GM18520 (cell line): Measurements from ENCODE around the gene ACAD8.
"Not testable (repeated sequence)": the region's sequence is repeated elsewhere in the genome, so short reads cannot be mapped to it uniquely, and the experiment has no call there.

Experiments used
- ATAC-seq: cut with Tn5 transposase; IDR thresholded peaks from one replicate; pipeline ENCODE4 v1.9.1; 2021; ENCODE audit not compliant: unreplicated experiment

ACAD8 gene

DNA sequence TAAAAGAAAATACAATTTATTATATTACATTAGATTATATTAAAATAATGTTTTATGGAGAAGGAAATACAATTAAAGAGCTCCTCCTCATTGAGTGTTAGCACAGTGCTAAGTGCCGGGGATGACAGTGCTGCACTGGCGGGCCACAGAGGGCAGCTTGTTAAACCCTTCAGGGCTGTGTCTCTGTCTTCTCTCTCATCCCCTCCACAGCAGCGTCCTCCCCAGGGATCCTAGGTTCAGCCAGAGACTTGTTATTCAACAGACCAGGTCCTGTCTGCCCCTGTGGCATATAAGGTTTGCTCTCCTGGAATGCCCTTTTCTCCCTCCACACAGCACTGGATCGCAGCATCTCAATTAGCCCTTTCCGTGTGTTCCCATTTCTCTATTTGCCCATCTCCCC lies 14.4 kb upstream of the ACAD8 start:
- ATAC-seq: no peak

GRCh38 chr11:134240592-134240991 lies 12.8 kb upstream of the ACAD8 start:
- no peak for ATAC-seq

DNA sequence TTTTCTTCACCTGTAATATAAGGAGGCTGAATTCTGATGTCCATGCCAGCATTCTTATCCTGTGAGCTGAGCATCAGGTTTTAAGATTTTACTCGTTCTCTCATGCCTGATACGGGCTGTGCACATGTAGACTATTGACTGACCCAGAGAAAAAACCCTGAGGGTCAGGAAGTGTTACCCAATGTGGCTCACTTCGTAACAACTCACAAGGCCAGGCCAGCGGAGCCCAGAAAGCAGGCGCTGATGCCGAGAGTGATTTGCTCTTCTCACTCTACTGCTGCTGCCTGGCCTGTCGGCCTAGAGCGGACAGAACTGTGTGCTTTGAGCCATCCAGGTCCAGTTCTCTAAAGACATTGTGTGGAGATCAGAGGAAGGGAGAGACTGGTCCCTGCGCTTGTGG lies 11.0 kb upstream of the ACAD8 start:
- no peak for ATAC-seq

GRCh38 chr11:134243913-134244312 lies 9.5 kb upstream of the ACAD8 start:
- no peak for ATAC-seq

GRCh38 chr11:134244593-134244992 lies 8.8 kb upstream of the ACAD8 start:
- no peak for ATAC-seq

DNA sequence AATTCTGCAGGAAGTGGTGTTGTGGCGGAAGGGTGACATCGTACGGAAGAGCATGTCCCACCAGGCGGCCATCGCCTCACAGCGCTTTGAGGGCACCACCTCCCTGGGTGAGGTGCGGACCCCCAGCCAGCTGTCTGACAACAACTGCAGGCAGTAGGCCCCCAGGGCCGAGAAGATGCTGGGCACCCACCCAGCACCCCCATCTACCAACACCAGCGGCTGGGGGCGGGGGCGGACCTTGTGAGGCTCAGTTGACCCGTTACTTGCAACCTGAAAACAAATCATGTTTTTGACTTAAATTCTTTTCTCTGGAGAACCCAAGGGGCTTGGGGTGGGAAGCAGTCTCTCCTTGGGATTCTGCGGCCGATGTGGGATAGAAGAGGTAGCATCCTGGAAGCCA lies 7.9 kb upstream of the ACAD8 start:
- ATAC-seq: no peak

DNA sequence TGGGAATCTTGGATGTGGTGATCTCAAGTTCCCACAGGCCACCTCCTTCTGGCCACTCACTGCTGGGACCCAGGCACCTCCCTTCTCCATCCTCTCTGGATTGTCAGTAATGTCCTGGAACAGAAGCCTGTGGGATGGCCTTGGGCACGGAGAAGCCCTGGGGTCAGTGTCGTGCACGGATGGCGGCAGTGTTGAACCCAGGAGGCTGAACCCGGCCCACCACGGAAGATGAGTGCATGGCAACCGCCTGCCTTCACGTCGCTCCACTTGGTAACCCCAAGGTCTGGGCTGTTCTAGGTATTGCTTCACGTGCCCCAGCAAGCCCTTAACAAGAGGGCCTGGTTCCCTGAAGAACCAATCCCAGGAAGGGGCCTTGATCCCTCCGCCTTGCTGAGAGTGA lies 7.3 kb upstream of the ACAD8 start:
- no peak for ATAC-seq

DNA sequence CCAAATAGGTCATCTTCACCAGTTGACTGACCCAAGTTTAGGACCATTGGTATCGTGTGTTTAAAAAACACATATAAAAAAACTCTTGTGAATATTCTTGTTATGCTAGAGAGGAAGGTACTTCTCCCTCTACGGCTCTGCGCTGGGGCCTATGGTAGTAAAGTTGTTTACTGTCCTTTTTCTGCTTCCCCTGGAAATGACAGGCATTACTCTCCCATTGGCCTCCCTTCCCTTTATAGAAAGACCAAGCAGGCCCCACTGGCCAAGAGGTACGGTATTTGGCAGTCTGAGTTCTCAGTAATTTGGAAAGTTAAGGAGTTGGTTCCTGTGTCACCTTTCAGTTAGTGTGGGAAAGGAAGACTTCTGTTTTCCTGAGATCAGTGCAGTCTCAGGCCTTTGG lies 6.7 kb upstream of the ACAD8 start:
- ATAC-seq: no peak

DNA sequence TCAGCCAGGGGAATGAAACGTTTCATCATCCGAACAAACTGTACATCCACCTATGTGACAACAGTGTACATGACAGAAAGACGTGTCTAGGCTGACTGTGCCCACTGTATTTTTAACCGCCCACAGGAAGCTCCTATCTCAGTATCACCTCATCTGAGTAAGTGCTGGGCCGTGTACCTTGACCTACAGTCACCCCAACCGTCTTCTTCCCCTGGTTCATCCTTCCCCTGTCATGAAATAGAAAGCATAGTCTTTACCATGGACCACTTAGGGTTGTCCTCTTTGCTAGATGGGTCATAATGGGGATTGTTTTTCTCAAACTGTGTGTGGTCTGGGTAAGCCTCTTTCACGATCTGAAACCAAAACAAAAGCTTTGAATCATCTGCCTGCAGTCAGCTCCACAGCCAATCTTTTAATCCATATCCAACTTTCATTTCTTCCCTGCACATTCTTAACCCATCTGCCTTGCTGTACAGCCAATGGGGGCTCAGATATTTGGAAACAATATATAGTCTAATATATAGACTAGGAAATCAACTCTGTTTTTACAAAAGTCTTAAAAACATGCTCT lies 4.4 kb upstream of the ACAD8 start:
- no peak for ATAC-seq

DNA sequence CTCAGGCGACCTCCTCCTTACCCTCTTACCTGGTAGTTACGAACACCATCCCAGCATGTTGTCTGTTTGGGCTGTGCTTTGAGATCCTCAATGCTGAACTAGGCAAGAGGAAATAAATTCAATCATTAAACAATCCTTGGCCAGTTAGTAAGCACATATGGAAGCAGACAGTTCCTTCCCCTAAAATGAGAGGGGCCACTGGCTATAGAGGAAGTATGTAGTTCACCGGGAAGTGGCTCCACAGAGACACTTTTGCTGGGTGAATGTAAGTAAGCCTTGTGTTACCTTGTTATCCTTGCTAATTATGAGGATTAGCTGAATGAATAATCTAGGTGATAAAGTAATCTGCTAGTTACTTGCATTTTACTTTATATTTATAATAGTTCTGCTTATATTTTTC lies 3.1 kb upstream of the ACAD8 start:
- no peak for ATAC-seq

- no peak for ATAC-seq
Observed at GRCh38 chr11:134250675-134251074, 2.7 kb upstream of the ACAD8 start.

GRCh38 chr11:134252346-134253187 lies 801 bp upstream of the ACAD8 start:
- no peak for ATAC-seq

- no peak for ATAC-seq
Observed at GRCh38 chr11:134254433-134255183, 1.2 kb downstream of the ACAD8 start.

GRCh38 chr11:134255184-134255561 lies 1.8 kb downstream of the ACAD8 start:
- ATAC-seq: not testable (repeated sequence)

DNA sequence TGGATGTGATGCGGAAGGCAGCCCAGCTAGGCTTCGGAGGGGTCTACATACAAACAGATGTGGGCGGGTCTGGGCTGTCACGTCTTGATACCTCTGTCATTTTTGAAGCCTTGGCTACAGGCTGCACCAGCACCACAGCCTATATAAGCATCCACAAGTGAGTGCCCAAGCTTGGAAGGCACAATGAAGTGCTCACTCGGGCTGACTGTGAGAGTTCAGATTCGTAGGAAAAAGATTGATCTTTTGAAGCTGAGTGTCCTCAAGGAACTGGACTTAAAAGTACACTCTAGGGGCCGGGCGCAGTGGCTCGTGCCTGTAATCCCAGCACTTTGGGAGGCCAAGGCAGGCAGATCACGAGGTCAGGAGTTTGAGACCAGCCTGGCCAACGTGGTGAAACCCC lies 3.7 kb downstream of the ACAD8 start:
- no peak for ATAC-seq

DNA sequence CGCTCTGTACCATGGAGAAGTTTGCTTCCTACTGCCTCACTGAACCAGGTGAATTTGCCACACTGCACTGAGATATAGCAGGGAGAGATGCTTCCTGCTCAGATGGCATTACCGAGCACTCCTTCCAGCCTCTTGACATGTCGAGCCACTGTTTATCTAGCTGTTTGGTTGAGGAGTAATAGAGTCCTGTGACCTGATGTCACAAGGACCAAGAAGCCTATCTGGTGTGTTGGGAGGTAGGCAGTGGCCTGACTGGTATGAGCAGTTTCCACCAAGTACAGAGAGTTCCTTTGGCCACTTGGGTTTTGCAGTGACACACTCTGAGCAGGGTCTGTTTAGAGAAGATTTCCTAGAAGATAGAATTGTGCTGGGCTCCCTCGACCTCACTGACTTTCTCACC lies 5.2 kb downstream of the ACAD8 start:
- no peak for ATAC-seq

- ATAC-seq: no peak
Observed at GRCh38 chr11:134260503-134260902, 7.1 kb downstream of the ACAD8 start.

- ATAC-seq: no peak
Observed at GRCh38 chr11:134260983-134261382, 7.6 kb downstream of the ACAD8 start.

GRCh38 chr11:134261626-134262488 lies 8.5 kb downstream of the ACAD8 start:
- ATAC-seq: no peak

- ATAC-seq: no peak
Observed at GRCh38 chr11:134264966-134265764, 11.8 kb downstream of the ACAD8 start.
